Renal pelvis (tissue), 4 donors: ENCODE data around the gene ZCWPW2. TPM values are rescaled to one million over a fixed set of nuclear protein-coding genes. Genes with fewer than 3 reads are reported as not detected.
A peak's percentile ranks its signal among the peaks of the same experiment; 100 is the strongest.

Experiments
- DNase-seq: peaks from one replicate; pipeline ENCODE4 v3.0.0-alpha.2; 2013
- polyA plus RNA-seq, 3 donors: library from polyadenylated mRNA; unstranded; fragments of 120-200 nt; gene quantifications; one replicate each; pipeline ENCODE4 v1.2.1, GENCODE V29; 2013; ENCODE audit not compliant: insufficient read length in 3 of 3

The ZCWPW2 gene
- polyA plus RNA-seq, 3 donors = 1.8 to 1.9 (median 1.8) TPM

- no peak for DNase-seq
These were observed 1.0 kb downstream of the ZCWPW2 start for GRCh38 chr3:28349469-28350000.

DNA sequence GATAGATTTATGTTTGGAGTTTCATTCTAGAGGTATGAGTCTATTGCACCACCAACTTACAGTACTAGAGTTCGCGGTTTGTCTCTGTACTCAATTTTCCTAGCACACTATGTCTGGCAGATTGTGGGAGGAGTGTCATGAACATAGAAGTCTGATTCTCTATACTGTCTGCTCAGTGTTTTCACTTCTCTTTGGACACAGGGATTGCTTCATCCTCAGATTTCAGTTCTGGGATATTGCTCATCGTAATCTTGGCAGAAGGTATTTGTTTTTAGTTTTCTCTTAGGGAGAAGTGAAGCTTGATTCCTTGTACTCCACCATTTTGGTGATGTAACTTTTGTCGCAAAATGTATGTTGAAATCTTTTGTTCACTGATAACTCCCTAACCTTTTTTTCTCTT, 27.9 kb downstream of the ZCWPW2 start:
- no peak for DNase-seq

- DNase-seq = no peak
These were observed 37.5 kb downstream of the ZCWPW2 start for GRCh38 chr3:28386049-28386448.

DNA sequence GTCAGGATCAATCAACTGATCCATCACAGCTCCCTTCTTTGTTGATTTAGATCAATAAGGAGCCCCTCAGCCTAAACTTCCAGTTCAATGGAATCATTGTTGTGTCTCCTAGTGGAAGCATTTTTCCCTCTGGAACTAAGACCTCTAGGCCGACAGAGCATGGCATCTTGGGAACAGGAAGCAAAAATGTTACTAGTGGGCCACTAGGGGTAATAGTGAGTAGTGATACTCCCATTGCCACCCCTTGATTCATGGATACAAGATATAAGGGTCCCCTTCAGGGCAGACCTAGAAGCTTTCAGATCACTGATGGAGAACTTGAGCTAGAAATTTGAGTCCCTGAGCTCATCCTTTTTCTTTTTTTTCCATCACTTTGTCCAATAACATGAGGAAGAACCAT, 40.5 kb downstream of the ZCWPW2 start:
- no peak for DNase-seq

DNA sequence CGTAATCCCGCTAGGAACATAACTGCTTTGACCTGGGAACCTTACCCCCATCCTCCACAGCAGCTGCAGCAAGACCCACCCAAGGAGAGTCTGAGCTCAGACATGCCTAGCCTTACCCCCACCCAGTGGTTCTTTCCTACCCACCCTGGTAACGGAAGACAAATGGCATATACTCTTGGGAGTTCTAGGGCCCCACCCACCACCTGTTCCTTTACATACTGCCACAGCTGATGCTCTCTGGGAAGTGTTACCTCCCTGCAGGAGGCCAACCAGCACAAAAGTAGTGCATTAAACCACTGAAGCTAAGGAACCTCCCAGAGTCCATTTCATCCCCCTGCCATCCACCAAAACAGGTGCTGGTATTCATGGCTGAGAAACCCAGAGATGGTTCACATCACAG, 50.7 kb downstream of the ZCWPW2 start:
- no peak for DNase-seq

GRCh38 chr3:28406241-28406640, 57.7 kb downstream of the ZCWPW2 start:
- no peak for DNase-seq

DNA sequence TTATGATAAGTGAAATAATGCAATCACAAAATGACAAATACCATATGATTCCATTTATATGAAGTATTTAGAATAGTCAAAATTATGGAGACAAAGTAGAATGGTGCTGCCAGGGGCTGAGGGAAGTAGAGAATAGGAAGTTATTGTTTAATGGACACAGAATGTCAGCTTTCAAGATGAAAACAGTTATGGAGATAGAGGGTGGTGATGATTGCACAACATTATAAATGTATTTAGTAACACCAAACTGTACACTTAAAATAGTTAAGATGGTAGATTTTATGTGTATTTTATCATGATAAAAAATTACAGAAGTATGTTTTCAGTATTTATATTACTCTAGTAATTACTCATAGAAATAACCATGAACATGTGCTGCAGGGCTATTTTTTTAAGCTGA, 100.9 kb downstream of the ZCWPW2 start:
- DNase-seq = no peak

- no peak for DNase-seq
These were observed 114.3 kb downstream of the ZCWPW2 start for GRCh38 chr3:28462866-28463265.

- DNase-seq = no peak
These were observed 118.9 kb downstream of the ZCWPW2 start for GRCh38 chr3:28467414-28467813.

DNA sequence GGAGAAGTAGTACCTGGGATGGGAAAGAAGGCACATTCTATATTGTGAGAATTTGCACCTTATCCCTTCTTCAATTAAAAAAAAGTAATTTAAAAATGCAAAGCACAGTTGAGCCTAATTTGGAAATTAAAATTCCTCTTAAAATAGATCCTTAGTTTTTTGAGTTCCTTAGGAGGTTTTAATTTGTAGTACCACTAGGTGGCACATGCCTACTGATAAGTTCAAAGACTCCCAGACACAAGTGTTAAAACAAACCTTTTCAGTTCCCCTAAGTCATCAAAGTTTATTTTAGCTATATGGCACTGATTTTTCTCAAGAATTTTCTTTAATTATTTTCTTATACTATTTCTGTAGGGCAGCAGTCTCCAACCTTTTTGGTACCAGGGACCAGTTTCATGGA, 127.7 kb downstream of the ZCWPW2 start:
- DNase-seq = peak; percentile 17

GRCh38 chr3:28476764-28477163, 128.2 kb downstream of the ZCWPW2 start:
- no peak for DNase-seq

GRCh38 chr3:28485164-28485563, 136.6 kb downstream of the ZCWPW2 start:
- no peak for DNase-seq

DNA sequence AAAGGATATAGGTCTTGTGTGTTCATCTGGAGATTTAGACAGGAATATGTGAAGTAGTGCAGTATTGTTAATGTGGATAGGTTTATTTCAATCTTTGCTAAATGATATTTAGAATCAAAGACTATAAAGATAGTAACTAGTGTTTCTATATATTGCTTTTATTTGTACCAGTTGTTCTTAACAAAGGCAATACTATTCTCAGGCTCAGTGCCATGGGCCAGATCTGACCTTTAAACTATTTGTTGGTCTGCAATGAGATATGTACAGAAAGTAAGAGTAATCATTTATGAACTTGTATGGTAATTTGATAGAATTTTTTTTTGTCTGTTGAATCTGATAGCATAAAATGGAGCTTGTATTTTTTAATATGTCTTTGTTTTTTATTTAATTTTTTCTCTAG, 146.8 kb downstream of the ZCWPW2 start:
- DNase-seq = no peak

DNA sequence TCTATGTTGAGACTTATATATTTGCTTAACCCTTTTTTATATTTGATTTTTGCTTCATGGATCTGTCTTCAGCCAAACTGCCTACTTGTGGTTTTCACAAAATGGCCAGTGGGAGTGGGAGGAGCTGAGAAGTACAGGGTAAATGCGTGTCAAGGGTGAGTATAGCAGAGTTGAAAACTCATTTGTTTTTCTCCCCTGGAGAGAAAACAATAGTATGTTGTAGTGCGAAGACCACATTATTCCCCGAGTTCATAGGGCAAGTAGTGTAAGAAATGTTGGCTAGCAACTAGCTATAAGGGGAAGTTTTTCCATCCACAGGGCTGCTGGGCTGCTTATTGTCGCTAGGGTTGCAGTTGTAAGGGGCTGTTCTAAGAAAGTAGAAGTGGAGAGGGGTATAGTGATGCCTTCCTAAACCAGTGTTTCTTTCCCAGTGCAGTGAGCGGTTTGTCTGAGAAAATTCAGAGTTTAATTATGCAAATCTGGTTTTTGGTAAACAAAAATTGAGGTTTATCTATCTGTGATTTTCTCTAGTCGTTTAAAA, 153.9 kb downstream of the ZCWPW2 start:
- DNase-seq = no peak

- no peak for DNase-seq
These were observed 156.5 kb downstream of the ZCWPW2 start for GRCh38 chr3:28504976-28505375.

DNA sequence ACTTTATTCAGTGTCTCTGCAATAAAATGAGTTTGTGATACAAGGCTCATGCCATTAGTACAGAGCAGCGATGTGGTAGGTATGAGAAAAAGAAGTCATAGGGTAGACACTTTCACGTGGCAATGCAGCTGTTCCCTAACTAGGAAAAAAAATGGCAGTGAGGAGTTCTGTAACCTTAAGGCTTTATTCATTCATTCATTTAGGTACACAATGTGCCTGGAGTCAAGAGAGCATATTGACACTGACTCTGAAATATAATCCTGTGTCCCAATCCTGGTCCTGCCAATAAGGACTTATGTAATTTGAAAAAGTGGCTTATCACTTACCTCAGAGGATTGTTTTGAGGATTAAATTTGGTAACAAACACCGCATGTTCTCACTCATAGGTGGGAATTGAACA, 173.1 kb downstream of the ZCWPW2 start:
- no peak for DNase-seq

DNA sequence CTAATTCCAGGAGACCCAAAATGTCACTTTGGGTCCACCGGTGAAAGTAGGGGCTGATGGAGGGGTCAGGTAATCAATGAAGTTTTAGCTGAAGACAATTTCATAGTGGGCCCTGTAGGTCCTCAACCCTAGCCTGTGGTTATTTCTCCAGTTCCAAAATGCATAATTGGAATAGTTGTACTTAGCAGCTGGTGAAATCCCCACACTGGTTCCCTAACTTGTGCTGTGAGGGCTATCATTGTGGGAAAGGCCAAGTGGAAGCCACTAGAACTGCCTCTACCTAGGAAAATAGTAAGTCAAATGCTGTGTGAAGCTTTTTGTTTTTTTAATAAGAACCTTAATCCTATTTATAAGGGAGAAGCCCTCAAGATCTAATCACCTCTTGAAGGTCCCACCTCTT, 193.8 kb downstream of the ZCWPW2 start:
- no peak for DNase-seq

GRCh38 chr3:28544236-28544635, 195.7 kb downstream of the ZCWPW2 start:
- DNase-seq = no peak

DNA sequence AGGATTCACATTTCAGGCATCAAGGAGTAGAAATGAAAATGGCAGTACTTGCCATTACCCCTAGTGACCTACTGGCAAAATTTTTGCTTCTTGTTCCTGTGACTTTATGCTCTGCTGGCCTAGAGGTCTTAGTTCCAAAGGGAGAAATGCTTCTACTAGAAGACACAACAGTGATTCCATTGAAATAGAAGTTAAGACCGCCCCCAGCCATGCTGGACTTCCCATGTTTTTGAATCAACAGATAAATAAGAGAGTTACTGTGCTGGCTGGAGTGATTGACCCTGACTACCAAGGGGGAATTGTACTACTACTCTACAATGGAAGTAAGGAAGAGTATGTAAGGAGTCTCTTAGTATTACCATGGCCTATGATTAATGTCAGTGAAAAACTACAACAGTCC, 196.3 kb downstream of the ZCWPW2 start:
- no peak for DNase-seq

- DNase-seq = peak; percentile 58
These were observed 199.2 kb downstream of the ZCWPW2 start for GRCh38 chr3:28547677-28548076.

DNA sequence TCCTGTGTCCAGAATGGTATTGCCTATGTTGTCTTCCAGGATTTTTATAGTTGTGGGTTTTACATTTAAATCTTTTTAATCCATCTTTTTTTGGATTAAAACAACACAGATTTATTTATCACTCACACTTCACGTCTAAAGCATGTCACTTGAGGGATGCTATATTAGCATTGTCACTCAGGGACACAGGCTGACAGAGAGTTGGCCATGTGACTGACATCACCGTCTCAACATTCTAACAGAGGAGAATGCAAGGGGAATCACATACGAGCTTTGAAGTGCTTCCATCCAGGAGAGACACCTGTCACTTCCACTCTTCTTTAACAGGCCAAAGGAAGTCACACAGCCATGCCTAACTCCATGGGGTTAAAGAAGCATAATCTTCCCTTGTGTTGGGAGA, 204.7 kb downstream of the ZCWPW2 start:
- no peak for DNase-seq

- no peak for DNase-seq
These were observed 207.7 kb downstream of the ZCWPW2 start for GRCh38 chr3:28556195-28556594.

- no peak for DNase-seq
These were observed 215.7 kb downstream of the ZCWPW2 start for GRCh38 chr3:28564211-28564610.

GRCh38 chr3:28569357-28569756, 220.8 kb downstream of the ZCWPW2 start:
- no peak for DNase-seq

- DNase-seq = no peak
These were observed 225.5 kb downstream of the ZCWPW2 start for GRCh38 chr3:28574036-28574435.
